HEK293 (cell line): Measurements from ENCODE around the gene LENEP.

ENCODE experiments used
- GLI2 ChIP-seq: fragments of 450-650 bp; formaldehyde crosslinking; IDR thresholded peaks from 2 replicates; pipeline ENCODE4; 2017; ENCODE audit warnings: missing biosample characterization, missing genetic modification characterization, low read depth, borderline replicate concordance
- GLIS1 ChIP-seq: fragments of 450-650 bp; formaldehyde crosslinking; IDR thresholded peaks from 2 replicates; pipeline ENCODE4 v1.5.1; 2016; ENCODE audit warnings: missing biosample characterization, missing genetic modification characterization
- HOXA7 ChIP-seq: sonication (generic); formaldehyde crosslinking; IDR thresholded peaks from 2 replicates; pipeline ENCODE4 v1.8.1; 2022; ENCODE audit warnings: missing genetic modification reagents, borderline replicate concordance
- KLF9 ChIP-seq: fragments of 450-650 bp; formaldehyde crosslinking; IDR thresholded peaks from 2 replicates; pipeline ENCODE4 v1.5.1; 2016; ENCODE audit warnings: missing biosample characterization, missing genetic modification characterization, low read depth
- SCRT2 ChIP-seq: fragments of 450-650 bp; formaldehyde crosslinking; IDR thresholded peaks from 2 replicates; pipeline ENCODE4 v1.5.1; 2016; ENCODE audit warnings: missing biosample characterization, missing genetic modification characterization
- TCF7L2 ChIP-seq: IDR thresholded peaks from 2 replicates; pipeline ENCODE4 v1.6.1; 2011; ENCODE audit warnings: low read depth, mild to moderate bottlenecking, inconsistent platforms, low read length, moderate library complexity, borderline replicate concordance
- ZFP3 ChIP-seq: fragments of 450-650 bp; formaldehyde crosslinking; IDR thresholded peaks from 2 replicates; pipeline ENCODE4 v1.5.1; 2016; ENCODE audit warnings: low read depth, missing biosample characterization, missing genetic modification characterization
- ZFP41 ChIP-seq: fragments of 450-650 bp; formaldehyde crosslinking; IDR thresholded peaks from 2 replicates; pipeline ENCODE4 v1.5.1; 2016; ENCODE audit warnings: missing biosample characterization, missing genetic modification characterization, borderline replicate concordance
- ZFP69B ChIP-seq: fragments of 450-650 bp; formaldehyde crosslinking; IDR thresholded peaks from 2 replicates; pipeline ENCODE4 v1.5.1; 2016; ENCODE audit warnings: missing biosample characterization, missing genetic modification characterization
- ZNF132 ChIP-seq: fragments of 450-650 bp; formaldehyde crosslinking; IDR thresholded peaks from 2 replicates; pipeline ENCODE4 v1.5.1; 2017; ENCODE audit warnings: missing biosample characterization, missing genetic modification characterization, borderline replicate concordance
- ZNF133 ChIP-seq: fragments of 450-650 bp; formaldehyde crosslinking; IDR thresholded peaks from 2 replicates; pipeline ENCODE4 v1.5.1; 2016; ENCODE audit warnings: missing biosample characterization, missing genetic modification characterization
- ZNF529 ChIP-seq: fragments of 450-650 bp; formaldehyde crosslinking; IDR thresholded peaks from 2 replicates; pipeline ENCODE4 v1.5.1; 2017; ENCODE audit warnings: missing genetic modification characterization, missing biosample characterization; ENCODE audit not compliant: insufficient replicate concordance
- ZNF549 ChIP-seq: fragments of 450-650 bp; IDR thresholded peaks from 2 replicates; pipeline ENCODE4 v1.5.1; 2018; ENCODE audit warnings: missing biosample characterization, missing genetic modification characterization, mild to moderate bottlenecking, inconsistent platforms, moderate library complexity
- ZNF571 ChIP-seq: fragments of 450-650 bp; formaldehyde crosslinking; IDR thresholded peaks from 2 replicates; pipeline ENCODE4 v1.5.0; 2017; ENCODE audit warnings: missing biosample characterization, missing genetic modification characterization
- ZSCAN23 ChIP-seq: fragments of 450-650 bp; formaldehyde crosslinking; IDR thresholded peaks from 2 replicates; pipeline ENCODE4 v1.5.1; 2016; ENCODE audit warnings: missing biosample characterization, missing genetic modification characterization
- TF ChIP-seq, protein P1 (sequence below): fragments of 450-650 bp; formaldehyde crosslinking; IDR thresholded peaks from 2 replicates; pipeline ENCODE4 v1.5.1; 2016; ENCODE audit warnings: missing biosample characterization, missing genetic modification characterization
- TF ChIP-seq, protein P2 (sequence below): fragments of 450-650 bp; formaldehyde crosslinking; IDR thresholded peaks from 2 replicates; pipeline ENCODE4 v1.5.1; 2016; ENCODE audit warnings: missing biosample characterization, missing genetic modification characterization, borderline replicate concordance
- TF ChIP-seq, protein P3 (sequence below): fragments of 450-650 bp; formaldehyde crosslinking; IDR thresholded peaks from 2 replicates; pipeline ENCODE4 v1.5.1; 2016; ENCODE audit warnings: missing biosample characterization, missing genetic modification characterization
- TF ChIP-seq, protein P4 (sequence below): fragments of 450-650 bp; formaldehyde crosslinking; IDR thresholded peaks from 2 replicates; pipeline ENCODE4 v1.5.1; 2016; ENCODE audit warnings: missing biosample characterization, missing genetic modification characterization
- TF ChIP-seq, protein P5 (sequence below): fragments of 450-650 bp; formaldehyde crosslinking; IDR thresholded peaks from 2 replicates; pipeline ENCODE4 v1.5.1; 2016; ENCODE audit warnings: missing biosample characterization, missing genetic modification characterization, borderline replicate concordance
- TF ChIP-seq, protein P6 (sequence below): fragments of 450-650 bp; formaldehyde crosslinking; IDR thresholded peaks from 2 replicates; pipeline ENCODE4 v1.5.1; 2017; ENCODE audit warnings: missing biosample characterization, missing genetic modification characterization

Gene LENEP

DNA sequence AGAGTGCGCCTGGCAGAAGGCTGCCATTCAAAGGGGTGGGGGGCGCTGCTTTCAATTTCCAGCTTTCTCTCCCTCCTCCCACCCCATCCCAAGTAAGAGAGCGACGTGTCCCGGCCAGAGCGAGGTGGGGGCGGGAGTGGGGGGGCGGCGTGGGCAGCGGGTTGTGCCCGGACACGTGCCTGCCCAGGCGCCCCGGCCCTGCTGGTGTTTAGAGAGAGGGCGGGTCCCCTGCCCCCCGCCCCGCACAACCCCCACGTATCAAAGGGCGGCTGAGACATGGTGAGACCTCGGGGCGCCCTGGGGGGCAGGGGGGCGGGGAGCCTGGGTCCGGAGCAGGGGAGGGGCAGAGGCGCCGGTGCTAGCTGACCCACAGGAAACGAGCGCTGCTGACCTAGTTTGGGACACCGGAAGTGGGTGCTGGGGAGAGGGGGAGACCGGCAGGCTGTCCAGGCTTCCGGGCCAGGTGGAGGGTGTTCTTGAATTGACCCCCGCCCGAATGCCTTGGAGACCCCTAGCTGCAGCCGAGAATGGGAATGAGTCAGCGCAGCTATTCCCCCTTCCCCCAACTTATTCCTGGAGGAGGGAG is 10.5 kb downstream of the LENEP start (continued):
- TF ChIP-seq GLI2 (no peak), ZNF132 (tag by site-specific recombination) (no peak), KLF9 (tag by site-specific recombination) (peak; percentile 51), ZNF571 (tag by site-specific recombination) (no peak), ZFP3 (no peak), HOXA7 (CRISPR knock-in tag) (no peak), ZNF549 (tag by site-specific recombination) (no peak), ZFP41 (no peak), TCF7L2 (no peak), ZSCAN23 (tag by site-specific recombination) (no peak), SCRT2 (tag by site-specific recombination) (no peak), ZFP69B (tag by site-specific recombination) (0 out of 2 replicates have a peak, but pooled peaks have one; percentile 16), ZNF529 (tag by site-specific recombination) (no peak), GLIS1 (tag by site-specific recombination) (peak; percentile 94), ZNF133 (tag by site-specific recombination) (no peak)
- TF ChIP-seq, protein P1, sequence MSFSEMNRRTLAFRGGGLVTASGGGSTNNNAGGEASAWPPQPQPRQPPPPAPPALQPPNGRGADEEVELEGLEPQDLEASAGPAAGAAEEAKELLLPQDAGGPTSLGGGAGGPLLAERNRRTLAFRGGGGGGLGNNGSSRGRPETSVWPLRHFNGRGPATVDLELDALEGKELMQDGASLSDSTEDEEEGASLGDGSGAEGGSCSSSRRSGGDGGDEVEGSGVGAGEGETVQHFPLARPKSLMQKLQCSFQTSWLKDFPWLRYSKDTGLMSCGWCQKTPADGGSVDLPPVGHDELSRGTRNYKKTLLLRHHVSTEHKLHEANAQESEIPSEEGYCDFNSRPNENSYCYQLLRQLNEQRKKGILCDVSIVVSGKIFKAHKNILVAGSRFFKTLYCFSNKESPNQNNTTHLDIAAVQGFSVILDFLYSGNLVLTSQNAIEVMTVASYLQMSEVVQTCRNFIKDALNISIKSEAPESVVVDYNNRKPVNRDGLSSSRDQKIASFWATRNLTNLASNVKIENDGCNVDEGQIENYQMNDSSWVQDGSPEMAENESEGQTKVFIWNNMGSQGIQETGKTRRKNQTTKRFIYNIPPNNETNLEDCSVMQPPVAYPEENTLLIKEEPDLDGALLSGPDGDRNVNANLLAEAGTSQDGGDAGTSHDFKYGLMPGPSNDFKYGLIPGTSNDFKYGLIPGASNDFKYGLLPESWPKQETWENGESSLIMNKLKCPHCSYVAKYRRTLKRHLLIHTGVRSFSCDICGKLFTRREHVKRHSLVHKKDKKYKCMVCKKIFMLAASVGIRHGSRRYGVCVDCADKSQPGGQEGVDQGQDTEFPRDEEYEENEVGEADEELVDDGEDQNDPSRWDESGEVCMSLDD (tag by site-specific recombination): no peak; the same call in 1 of the 2 replicates
- TF ChIP-seq, protein P2, sequence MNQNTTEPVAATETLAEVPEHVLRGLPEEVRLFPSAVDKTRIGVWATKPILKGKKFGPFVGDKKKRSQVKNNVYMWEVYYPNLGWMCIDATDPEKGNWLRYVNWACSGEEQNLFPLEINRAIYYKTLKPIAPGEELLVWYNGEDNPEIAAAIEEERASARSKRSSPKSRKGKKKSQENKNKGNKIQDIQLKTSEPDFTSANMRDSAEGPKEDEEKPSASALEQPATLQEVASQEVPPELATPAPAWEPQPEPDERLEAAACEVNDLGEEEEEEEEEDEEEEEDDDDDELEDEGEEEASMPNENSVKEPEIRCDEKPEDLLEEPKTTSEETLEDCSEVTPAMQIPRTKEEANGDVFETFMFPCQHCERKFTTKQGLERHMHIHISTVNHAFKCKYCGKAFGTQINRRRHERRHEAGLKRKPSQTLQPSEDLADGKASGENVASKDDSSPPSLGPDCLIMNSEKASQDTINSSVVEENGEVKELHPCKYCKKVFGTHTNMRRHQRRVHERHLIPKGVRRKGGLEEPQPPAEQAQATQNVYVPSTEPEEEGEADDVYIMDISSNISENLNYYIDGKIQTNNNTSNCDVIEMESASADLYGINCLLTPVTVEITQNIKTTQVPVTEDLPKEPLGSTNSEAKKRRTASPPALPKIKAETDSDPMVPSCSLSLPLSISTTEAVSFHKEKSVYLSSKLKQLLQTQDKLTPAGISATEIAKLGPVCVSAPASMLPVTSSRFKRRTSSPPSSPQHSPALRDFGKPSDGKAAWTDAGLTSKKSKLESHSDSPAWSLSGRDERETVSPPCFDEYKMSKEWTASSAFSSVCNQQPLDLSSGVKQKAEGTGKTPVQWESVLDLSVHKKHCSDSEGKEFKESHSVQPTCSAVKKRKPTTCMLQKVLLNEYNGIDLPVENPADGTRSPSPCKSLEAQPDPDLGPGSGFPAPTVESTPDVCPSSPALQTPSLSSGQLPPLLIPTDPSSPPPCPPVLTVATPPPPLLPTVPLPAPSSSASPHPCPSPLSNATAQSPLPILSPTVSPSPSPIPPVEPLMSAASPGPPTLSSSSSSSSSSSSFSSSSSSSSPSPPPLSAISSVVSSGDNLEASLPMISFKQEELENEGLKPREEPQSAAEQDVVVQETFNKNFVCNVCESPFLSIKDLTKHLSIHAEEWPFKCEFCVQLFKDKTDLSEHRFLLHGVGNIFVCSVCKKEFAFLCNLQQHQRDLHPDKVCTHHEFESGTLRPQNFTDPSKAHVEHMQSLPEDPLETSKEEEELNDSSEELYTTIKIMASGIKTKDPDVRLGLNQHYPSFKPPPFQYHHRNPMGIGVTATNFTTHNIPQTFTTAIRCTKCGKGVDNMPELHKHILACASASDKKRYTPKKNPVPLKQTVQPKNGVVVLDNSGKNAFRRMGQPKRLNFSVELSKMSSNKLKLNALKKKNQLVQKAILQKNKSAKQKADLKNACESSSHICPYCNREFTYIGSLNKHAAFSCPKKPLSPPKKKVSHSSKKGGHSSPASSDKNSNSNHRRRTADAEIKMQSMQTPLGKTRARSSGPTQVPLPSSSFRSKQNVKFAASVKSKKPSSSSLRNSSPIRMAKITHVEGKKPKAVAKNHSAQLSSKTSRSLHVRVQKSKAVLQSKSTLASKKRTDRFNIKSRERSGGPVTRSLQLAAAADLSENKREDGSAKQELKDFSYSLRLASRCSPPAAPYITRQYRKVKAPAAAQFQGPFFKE (tag by site-specific recombination): no peak
- TF ChIP-seq, protein P3, sequence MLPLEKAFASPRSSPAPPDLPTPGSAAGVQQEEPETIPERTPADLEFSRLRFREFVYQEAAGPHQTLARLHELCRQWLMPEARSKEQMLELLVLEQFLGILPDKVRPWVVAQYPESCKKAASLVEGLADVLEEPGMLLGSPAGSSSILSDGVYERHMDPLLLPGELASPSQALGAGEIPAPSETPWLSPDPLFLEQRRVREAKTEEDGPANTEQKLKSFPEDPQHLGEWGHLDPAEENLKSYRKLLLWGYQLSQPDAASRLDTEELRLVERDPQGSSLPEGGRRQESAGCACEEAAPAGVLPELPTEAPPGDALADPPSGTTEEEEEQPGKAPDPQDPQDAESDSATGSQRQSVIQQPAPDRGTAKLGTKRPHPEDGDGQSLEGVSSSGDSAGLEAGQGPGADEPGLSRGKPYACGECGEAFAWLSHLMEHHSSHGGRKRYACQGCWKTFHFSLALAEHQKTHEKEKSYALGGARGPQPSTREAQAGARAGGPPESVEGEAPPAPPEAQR (tag by site-specific recombination): no peak
- TF ChIP-seq, protein P4, sequence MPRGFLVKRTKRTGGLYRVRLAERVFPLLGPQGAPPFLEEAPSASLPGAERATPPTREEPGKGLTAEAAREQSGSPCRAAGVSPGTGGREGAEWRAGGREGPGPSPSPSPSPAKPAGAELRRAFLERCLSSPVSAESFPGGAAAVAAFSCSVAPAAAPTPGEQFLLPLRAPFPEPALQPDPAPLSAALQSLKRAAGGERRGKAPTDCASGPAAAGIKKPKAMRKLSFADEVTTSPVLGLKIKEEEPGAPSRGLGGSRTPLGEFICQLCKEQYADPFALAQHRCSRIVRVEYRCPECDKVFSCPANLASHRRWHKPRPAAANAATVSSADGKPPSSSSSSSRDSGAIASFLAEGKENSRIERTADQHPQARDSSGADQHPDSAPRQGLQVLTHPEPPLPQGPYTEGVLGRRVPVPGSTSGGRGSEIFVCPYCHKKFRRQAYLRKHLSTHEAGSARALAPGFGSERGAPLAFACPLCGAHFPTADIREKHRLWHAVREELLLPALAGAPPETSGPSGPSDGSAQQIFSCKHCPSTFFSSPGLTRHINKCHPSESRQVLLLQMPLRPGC (tag by site-specific recombination): no peak
- TF ChIP-seq, protein P5, sequence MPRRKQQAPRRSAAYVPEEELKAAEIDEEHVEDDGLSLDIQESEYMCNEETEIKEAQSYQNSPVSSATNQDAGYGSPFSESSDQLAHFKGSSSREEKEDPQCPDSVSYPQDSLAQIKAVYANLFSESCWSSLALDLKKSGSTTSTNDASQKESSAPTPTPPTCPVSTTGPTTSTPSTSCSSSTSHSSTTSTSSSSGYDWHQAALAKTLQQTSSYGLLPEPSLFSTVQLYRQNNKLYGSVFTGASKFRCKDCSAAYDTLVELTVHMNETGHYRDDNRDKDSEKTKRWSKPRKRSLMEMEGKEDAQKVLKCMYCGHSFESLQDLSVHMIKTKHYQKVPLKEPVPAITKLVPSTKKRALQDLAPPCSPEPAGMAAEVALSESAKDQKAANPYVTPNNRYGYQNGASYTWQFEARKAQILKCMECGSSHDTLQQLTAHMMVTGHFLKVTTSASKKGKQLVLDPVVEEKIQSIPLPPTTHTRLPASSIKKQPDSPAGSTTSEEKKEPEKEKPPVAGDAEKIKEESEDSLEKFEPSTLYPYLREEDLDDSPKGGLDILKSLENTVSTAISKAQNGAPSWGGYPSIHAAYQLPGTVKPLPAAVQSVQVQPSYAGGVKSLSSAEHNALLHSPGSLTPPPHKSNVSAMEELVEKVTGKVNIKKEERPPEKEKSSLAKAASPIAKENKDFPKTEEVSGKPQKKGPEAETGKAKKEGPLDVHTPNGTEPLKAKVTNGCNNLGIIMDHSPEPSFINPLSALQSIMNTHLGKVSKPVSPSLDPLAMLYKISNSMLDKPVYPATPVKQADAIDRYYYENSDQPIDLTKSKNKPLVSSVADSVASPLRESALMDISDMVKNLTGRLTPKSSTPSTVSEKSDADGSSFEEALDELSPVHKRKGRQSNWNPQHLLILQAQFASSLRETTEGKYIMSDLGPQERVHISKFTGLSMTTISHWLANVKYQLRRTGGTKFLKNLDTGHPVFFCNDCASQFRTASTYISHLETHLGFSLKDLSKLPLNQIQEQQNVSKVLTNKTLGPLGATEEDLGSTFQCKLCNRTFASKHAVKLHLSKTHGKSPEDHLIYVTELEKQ (tag by site-specific recombination): no peak
- TF ChIP-seq, protein P6, sequence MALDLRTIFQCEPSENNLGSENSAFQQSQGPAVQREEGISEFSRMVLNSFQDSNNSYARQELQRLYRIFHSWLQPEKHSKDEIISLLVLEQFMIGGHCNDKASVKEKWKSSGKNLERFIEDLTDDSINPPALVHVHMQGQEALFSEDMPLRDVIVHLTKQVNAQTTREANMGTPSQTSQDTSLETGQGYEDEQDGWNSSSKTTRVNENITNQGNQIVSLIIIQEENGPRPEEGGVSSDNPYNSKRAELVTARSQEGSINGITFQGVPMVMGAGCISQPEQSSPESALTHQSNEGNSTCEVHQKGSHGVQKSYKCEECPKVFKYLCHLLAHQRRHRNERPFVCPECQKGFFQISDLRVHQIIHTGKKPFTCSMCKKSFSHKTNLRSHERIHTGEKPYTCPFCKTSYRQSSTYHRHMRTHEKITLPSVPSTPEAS (tag by site-specific recombination): no peak
